Neural cell (in vitro differentiated cells): ENCODE data around the gene RAB3B.
"Not testable (repeated sequence)": the region's sequence is repeated elsewhere in the genome, so short reads cannot be mapped to it uniquely, and the experiment has no call there.

ENCODE experiments used
- CTCF ChIP-seq: fragments of 450-650 bp; IDR thresholded peaks from 2 replicates; pipeline ENCODE4 v1.5.1; 2014; ENCODE audit warnings: antibody characterized with exemption, mild to moderate bottlenecking, moderate library complexity; ENCODE audit not compliant: poor library complexity, severe bottlenecking
- EZH2 ChIP-seq: fragments of 200-600, 300-800 bp; shearing (Covaris generic), sonication (generic); IDR thresholded peaks from 2 replicates; pipeline ENCODE4 v1.6.1; 2014; ENCODE audit warnings: antibody characterized with exemption, low read length, borderline replicate concordance, mild to moderate bottlenecking; ENCODE audit not compliant: insufficient read depth, poor library complexity, severe bottlenecking
- MXI1 ChIP-seq: fragments of 450-650 bp; conservative IDR thresholded peaks from 2 replicates; pipeline ENCODE4 v1.6.1; 2014; ENCODE audit warnings: antibody characterized with exemption, mild to moderate bottlenecking; ENCODE audit not compliant: poor library complexity, severe bottlenecking

- not testable (repeated sequence) for TF ChIP-seq MXI1, CTCF, EZH2
These were observed 15.6 kb upstream of the RAB3B start for GRCh38 chr1:52006081-52006553.
